ENCODE measurements around the gene NFATC1.

NFATC1 gene

DNA sequence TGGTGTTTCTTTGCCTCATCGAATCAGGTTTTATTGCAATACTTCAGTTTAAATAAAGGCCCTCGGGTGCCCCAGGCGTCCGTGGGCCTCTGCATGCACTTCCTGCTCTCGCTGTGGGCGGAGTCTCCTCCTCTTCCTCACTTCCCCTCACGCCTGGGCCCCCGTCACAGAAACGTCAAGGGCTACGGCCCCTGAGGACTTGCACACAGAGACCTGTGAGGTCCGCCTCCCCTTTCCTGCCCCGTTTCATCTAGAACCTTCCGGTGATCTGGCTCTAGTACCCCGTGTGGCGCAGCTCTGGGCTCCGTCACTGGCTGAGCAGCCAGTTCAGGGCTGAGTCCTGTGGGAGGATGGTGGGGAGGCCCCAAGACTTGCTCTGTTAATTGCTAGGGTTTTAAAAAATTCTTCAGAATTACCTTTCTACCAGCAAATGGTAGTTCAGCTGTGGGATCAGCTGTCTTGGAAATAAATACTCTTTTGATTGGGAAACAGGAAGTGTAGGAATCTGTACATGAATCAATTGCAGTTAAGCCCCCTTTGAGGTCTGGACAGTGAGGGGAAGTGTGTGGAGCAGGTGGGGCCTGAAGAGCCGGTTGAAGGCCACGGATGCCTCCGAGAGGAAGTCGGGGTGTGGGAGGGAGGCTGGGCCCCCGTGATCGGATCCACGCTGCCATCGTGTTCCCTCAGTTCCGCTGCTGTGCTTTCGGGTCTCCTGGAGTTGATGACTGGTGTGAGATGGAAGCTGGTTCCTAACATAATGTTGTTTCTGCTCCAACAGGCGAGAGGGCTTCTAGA lies 10.2 kb downstream of the NFATC1 start:
- peak; percentile 84 for DNase-seq

DNA sequence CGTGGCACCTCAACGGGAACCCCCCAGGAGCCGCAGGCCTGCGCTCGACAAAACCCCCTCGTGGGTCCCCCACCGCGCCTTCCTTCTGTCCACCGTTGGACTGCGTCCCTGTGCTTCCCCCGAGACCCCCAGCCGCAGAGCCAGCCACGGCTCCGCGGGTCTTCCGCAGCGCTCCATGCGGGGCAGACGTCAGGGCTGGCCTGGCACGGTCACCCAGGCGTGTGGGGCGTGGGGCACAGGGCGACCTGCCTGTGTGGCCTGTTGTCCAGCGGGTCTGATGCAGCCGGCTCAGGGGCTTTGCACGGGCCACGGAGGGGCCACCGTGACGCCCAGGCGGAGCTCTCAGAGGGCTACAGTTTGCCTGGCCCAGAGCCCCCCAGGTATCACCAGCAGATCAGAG lies 11.0 kb downstream of the NFATC1 start:
- DNase-seq = no peak

- DNase-seq = no peak
Measured at GRCh38 chr18:79409313-79409712, 13.6 kb downstream of the NFATC1 start.

DNA sequence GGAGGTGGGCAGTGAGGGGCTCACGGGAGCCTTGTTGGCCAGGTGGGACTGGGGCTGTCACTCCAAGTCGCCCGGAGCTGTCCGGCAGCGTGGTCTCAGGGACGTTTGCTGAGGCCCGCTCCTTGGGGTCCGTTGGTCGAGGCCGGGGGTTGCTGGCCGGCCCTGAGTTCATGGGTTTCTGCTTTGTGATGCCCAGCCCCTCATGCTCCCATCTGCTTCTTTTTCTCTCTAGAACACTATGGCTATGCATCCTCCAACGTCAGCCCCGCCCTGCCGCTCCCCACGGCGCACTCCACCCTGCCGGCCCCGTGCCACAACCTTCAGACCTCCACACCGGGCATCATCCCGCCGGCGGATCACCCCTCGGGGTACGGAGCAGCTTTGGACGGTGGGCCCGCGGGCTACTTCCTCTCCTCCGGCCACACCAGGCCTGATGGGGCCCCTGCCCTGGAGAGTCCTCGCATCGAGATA lies 14.5 kb downstream of the NFATC1 start:
- no peak for DNase-seq

- DNase-seq = no peak
Measured at GRCh38 chr18:79410731-79411613, 15.2 kb downstream of the NFATC1 start.

GRCh38 chr18:79411614-79412526 lies 16.1 kb downstream of the NFATC1 start:
- DNase-seq = no peak

DNA sequence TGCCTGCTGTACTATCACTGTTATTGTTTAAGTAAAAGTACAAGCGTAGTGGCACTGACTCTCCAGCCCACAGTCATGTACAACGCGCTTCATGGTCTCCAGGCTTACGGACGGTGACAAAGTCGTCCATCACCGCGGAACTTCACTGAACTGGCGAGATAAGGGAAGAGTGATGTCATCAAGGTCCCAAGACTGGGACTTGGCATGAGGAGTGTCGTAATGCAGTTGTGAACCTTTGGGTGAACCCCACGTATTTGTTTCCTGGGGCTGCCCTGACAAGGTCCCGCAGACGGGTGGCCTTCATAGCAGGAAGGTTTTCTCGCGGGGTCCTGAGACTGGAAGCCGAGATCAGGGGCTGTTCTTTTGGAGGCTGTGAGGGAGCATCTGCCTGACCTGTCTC lies 17.3 kb downstream of the NFATC1 start:
- no peak for DNase-seq

GRCh38 chr18:79413426-79413825 lies 17.7 kb downstream of the NFATC1 start:
- DNase-seq = no peak

DNA sequence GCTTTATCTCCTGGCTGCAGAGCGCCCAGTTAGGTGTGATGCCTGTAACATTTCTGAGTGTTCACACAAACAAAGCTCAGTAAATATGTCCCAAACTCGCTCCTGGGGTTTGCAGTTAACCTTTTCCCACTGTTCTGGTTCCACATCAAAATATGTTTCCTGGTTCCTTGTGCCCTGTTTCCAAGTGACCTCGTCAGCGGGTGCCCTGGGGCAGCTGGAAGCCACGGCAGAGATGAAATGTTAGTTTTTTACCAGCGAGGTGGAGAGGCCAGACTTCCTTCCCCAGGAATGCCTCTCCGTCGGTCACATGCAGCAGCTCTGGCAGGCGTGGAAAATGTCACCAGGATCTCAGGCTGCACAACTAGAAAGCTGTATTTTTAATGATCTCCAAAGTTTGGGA lies 18.2 kb downstream of the NFATC1 start:
- DNase-seq = no peak

DNA sequence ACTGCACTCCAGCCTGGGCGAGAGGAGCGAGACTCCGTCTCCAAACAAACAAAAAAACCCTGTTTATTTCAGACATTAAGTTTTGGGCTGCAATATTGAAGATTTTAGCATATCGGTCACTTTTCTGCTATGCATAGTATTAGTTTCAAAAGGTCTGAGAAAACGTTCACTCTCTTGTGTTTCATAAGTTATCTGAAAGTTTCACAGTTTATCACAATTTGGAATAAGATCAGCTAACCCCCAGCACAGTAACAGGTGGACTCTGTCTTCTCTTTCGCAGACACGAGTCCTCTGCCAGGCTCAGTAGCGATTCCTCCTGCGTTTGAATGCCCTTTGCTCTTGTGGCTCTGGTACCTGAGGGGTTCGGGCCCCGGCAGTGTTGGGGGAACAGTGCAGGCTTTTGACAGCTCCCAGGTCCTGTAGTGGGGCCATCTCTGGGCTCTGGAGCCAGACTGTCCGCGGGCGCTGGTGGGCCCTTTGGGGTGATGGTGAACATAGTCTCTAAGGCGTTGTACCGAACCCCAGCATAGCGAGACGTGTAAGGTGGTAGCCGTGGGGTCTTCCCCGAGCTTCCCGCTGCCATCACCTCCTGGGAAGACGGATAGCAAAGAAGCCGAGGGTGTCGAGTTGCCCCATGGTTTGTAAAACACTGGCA lies 20.4 kb downstream of the NFATC1 start:
- no peak for DNase-seq

DNA sequence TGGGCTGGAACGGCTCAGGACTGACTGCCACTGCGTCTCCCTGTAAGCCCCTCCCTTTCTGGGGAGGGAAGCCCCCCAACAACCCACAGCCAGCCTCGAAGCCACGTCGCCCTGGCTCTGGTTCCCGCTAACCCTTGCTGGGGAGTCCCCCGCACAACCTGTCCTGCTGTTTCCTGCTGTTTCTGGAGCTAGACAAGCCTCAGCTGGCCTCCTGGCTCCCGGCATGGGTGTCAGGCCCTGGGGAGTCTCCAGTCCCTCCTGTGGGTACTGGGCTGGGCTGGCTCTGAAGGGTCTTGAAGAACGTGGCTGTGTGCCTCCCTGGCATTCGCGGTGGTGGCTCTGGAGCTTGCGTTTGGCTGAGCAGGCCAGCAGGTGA lies 20.9 kb downstream of the NFATC1 start:
- DNase-seq = no peak

GRCh38 chr18:79418236-79418635 lies 22.5 kb downstream of the NFATC1 start:
- DNase-seq = no peak

DNA sequence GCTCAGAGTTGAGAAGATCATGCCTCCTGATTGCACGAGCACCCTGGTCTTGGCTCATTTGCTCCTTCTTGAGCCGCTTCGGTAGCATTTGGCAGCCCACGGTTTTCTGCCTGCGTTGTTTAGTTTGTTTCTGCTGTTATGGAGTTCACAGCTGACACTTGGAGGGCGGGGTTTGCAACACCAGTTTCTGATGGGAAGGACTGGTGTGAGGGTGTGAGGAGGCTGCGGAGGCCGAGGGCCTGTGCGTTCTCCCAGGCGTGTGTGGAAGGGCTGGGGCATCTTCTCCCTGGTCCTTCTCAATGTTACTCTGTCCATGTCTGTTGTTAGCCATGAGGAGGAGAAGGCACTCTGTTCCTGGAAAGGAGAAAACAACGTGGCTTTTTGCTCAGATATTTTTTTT lies 22.9 kb downstream of the NFATC1 start:
- no peak for DNase-seq

GRCh38 chr18:79420033-79420745 lies 24.5 kb downstream of the NFATC1 start:
- no peak for DNase-seq

GRCh38 chr18:79421275-79421857 lies 25.6 kb downstream of the NFATC1 start:
- no peak for DNase-seq

DNA sequence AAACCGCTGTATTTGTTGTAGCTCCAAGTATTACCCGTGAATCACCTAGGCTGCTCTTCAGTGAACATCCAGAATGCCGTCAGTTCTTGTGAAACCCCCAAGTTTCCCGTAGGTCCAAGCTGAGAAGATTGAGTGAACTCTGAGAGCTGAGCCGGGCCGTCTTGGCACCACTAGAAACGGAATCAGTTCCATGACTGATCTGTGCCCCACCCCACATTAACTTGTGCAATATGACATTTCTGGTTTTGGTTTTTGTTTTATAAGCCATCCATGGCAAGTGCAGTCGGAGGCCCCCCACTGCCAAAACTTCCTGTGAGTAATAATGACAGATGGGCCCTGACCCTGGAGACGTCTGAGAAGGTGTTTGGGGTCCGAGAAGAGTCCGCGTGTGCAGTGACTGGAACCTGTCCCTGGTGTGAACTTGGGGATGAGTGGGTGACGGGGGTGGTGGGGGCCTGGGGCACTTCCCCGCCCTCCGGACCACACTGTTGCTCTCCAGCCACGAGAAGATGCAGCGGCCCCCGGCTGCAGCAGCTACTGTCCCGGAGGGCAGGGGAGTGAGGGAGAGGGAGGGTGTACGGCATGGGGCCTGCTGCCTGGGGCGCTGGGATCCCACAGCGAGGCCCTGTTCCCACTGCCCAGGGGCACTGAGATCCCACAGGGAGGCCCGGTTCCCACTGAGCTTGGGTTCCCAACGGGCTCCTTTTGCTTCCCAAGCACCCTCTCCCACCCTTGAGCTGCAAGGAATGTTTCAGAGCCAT lies 26.5 kb downstream of the NFATC1 start:
- no peak for DNase-seq

- DNase-seq = no peak
Measured at GRCh38 chr18:79422783-79423165, 27.0 kb downstream of the NFATC1 start.

- DNase-seq = no peak
Measured at GRCh38 chr18:79423211-79424007, 27.7 kb downstream of the NFATC1 start.

GRCh38 chr18:79424008-79424565 lies 28.4 kb downstream of the NFATC1 start:
- DNase-seq = no peak

Measured in activated naive CD4-positive, alpha-beta T cell treated with Interleukin-2 at 50 U/mL for 16 hours (primary cell).